WTC11 (cell line): ENCODE data around the gene FES.

Experiments used
- IRF2 ChIP-seq: sonication (generic); formaldehyde crosslinking; IDR thresholded peaks from 2 replicates; pipeline ENCODE4 v1.8.0; 2022; ENCODE audit warnings: low read depth, missing genetic modification reagents, borderline replicate concordance
- JUN ChIP-seq: sonication (generic); formaldehyde crosslinking; IDR thresholded peaks from 2 replicates; pipeline ENCODE4 v1.8.0; 2023; ENCODE audit warnings: mild to moderate bottlenecking, missing genetic modification reagents
- MLX ChIP-seq: sonication (generic); formaldehyde crosslinking; IDR thresholded peaks from 2 replicates; pipeline ENCODE4 v1.8.1; 2023; ENCODE audit warnings: mild to moderate bottlenecking, missing genetic modification reagents, moderate library complexity
- NR2C2 ChIP-seq: sonication (generic); formaldehyde crosslinking; IDR thresholded peaks from 2 replicates; pipeline ENCODE4 v1.8.0; 2022; ENCODE audit warnings: mild to moderate bottlenecking, missing genetic modification reagents
- NR3C1 ChIP-seq: sonication (generic); formaldehyde crosslinking; conservative IDR thresholded peaks from 2 replicates; pipeline ENCODE4 v1.8.1; 2023; ENCODE audit warnings: low read depth, mild to moderate bottlenecking, missing genetic modification reagents
- PRDM15 ChIP-seq: sonication (generic); formaldehyde crosslinking; IDR thresholded peaks from 2 replicates; pipeline ENCODE4 v1.8.0; 2022; ENCODE audit warnings: missing genetic modification reagents
- SP1 ChIP-seq: sonication (generic); formaldehyde crosslinking; conservative IDR thresholded peaks from 2 replicates; pipeline ENCODE4 v1.8.1; 2022; ENCODE audit warnings: missing genetic modification reagents
- ZNF281 ChIP-seq: sonication (generic); formaldehyde crosslinking; IDR thresholded peaks from 2 replicates; pipeline ENCODE4 v1.8.0; 2023; ENCODE audit warnings: mild to moderate bottlenecking, missing genetic modification reagents
- TF ChIP-seq, protein P1 (sequence below): fragments of 200-600 bp; IDR thresholded peaks from 2 replicates; pipeline ENCODE4 v1.8.0; 2022; ENCODE audit warnings: antibody characterized with exemption
- TF ChIP-seq, protein P2 (sequence below): sonication (generic); formaldehyde crosslinking; conservative IDR thresholded peaks from 2 replicates; pipeline ENCODE4 v1.8.1; 2022; ENCODE audit warnings: mild to moderate bottlenecking, missing genetic modification reagents
- TF ChIP-seq, protein P3 (sequence below): sonication (generic); formaldehyde crosslinking; IDR thresholded peaks from 2 replicates; pipeline ENCODE4 v1.8.0; 2022; ENCODE audit warnings: mild to moderate bottlenecking, missing genetic modification reagents
- TF ChIP-seq, protein P4 (sequence below): sonication (generic); formaldehyde crosslinking; IDR thresholded peaks from 2 replicates; pipeline ENCODE4 v1.8.1; 2023; ENCODE audit warnings: mild to moderate bottlenecking, moderate library complexity, missing genetic modification reagents

- TF ChIP-seq, protein P1, sequence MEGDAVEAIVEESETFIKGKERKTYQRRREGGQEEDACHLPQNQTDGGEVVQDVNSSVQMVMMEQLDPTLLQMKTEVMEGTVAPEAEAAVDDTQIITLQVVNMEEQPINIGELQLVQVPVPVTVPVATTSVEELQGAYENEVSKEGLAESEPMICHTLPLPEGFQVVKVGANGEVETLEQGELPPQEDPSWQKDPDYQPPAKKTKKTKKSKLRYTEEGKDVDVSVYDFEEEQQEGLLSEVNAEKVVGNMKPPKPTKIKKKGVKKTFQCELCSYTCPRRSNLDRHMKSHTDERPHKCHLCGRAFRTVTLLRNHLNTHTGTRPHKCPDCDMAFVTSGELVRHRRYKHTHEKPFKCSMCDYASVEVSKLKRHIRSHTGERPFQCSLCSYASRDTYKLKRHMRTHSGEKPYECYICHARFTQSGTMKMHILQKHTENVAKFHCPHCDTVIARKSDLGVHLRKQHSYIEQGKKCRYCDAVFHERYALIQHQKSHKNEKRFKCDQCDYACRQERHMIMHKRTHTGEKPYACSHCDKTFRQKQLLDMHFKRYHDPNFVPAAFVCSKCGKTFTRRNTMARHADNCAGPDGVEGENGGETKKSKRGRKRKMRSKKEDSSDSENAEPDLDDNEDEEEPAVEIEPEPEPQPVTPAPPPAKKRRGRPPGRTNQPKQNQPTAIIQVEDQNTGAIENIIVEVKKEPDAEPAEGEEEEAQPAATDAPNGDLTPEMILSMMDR = no peak
- TF ChIP-seq NR2C2 (CRISPR knock-in tag) (no peak), PRDM15 (CRISPR knock-in tag) (no peak), JUN (no peak), IRF2 (CRISPR knock-in tag) (no peak), ZNF281 (CRISPR knock-in tag) (no peak), SP1 (CRISPR knock-in tag) (no peak), MLX (CRISPR knock-in tag) (no peak), NR3C1 (no peak)
- TF ChIP-seq, protein P2, sequence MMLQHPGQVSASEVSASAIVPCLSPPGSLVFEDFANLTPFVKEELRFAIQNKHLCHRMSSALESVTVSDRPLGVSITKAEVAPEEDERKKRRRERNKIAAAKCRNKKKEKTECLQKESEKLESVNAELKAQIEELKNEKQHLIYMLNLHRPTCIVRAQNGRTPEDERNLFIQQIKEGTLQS (CRISPR knock-in tag) = no peak
- TF ChIP-seq, protein P3, sequence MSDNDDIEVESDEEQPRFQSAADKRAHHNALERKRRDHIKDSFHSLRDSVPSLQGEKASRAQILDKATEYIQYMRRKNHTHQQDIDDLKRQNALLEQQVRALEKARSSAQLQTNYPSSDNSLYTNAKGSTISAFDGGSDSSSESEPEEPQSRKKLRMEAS = no peak
- TF ChIP-seq, protein P4, sequence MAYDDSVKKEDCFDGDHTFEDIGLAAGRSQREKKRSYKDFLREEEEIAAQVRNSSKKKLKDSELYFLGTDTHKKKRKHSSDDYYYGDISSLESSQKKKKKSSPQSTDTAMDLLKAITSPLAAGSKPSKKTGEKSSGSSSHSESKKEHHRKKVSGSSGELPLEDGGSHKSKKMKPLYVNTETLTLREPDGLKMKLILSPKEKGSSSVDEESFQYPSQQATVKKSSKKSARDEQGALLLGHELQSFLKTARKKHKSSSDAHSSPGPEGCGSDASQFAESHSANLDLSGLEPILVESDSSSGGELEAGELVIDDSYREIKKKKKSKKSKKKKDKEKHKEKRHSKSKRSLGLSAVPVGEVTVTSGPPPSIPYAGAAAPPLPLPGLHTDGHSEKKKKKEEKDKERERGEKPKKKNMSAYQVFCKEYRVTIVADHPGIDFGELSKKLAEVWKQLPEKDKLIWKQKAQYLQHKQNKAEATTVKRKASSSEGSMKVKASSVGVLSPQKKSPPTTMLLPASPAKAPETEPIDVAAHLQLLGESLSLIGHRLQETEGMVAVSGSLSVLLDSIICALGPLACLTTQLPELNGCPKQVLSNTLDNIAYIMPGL (CRISPR knock-in tag) = no peak
These were observed 20.3 kb upstream of the FES start for GRCh38 chr15:90863987-90864386.
